Caki2 (cell line): ENCODE data around the gene TRIAP1. TPM values are rescaled to one million over a fixed set of nuclear protein-coding genes. Genes with fewer than 3 reads are reported as not detected.
A peak's percentile ranks its signal among the peaks of the same experiment; 100 is the strongest.
"Not testable (repeated sequence)": the region's sequence is repeated elsewhere in the genome, so short reads cannot be mapped to it uniquely, and the experiment has no call there.

ENCODE experiments used
- DNase-seq: peaks from one replicate; pipeline ENCODE4 v3.0.0-alpha.2; 2015; ENCODE audit warnings: low read depth
- in situ Hi-C: cut with HindIII; loops from 2 replicates; pipeline ENCODE4 v1.10.0; 2016; ENCODE audit warnings: low sequenced_read_pairs, low pct_unique_long_range_greater_than_20kb, mixed read lengths
- total RNA-seq: library from RNA; depleted of rRNA; stranded (reverse); fragments of >200 nt; shearing (Covaris generic); gene quantifications from 2 replicates; pipeline ENCODE4 v1.2.3, GENCODE V29; 2014; ENCODE audit warnings: low replicate concordance

The TRIAP1 gene
- total RNA-seq, 1 experiment from 2014 or later = 75.7 TPM

- in situ Hi-C loops = no loop called here
- DNase-seq = no peak
Observed at GRCh38 chr12:120470150-120470784, 24.1 kb upstream of the TRIAP1 start.

GRCh38 chr12:120469450-120470149 lies 23.4 kb upstream of the TRIAP1 start, which contains the start of gene SRSF9:
TSS of gene SRSF9 (minus strand) at chr12:120469748. CDS start at chr12:120469609, 139 bp downstream.
- peak; percentile 93 for DNase-seq
- in situ Hi-C loops = no loop called here

GRCh38 chr12:120468821-120469449 lies 22.8 kb upstream of the TRIAP1 start:
- in situ Hi-C loops = no loop called here
- no peak for DNase-seq

DNA sequence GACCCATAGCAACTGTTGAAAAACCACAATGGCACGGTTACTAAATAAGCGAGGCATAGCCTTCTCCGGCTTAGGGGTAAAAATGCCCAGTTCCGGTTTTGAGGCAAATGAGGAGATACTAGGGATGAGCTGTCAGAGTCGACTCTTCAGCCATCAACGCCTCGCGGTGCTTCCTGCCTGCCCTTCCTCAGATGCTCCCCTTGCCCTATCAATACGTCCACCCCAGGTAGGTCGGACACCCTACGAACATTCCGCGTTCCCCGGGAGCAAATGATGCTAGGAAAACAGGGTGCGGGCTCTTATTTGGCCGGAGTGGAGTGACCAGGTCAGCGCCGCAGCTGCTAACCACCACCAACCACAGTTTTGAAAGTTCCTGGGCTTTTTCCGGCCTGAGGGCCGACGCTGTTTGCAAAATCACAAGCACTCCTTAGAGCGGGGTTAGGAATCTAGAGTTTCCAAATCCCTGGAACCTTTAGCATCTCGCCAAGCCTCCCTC lies 22.2 kb upstream of the TRIAP1 start:
- DNase-seq = peak; percentile 41
- in situ Hi-C loops = no loop called here

- in situ Hi-C loops = no loop called here
Observed at GRCh38 chr12:120467439-120467838, 21.3 kb upstream of the TRIAP1 start.

DNA sequence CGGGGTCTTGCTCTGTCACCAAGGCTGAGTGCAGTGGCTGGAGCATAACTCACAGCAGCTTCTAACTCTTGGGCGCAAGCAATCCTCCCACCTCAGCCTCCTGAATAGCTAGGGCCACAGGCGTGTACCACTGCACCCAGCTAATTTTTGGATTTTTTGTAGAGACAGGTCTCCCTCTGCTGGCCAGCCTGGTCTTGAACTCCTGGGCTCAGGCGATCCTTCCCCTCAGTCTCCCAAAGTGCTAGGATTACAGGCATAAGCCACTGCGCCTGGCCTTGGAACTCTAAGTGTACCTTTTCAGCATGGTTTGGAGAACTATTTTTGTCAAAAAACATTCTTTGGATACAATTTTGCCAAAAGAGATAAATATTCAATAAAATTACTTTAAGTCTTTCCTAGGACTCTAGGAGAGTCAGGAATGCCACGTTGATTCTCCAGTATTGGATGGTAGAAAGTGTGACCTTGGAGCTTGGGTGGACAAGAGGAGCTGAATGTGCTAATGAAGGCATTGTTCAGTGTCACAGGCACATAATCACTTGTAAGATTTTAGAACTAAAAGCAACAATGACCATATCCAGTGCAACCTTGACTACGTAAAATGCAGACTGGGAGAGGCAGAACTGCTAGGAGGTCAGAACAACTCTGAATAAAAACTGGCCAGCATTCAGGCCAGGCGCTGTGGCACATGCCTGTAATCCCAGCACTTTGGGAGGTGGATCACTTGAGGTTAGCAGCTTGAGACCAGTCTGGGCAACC lies 20.6 kb upstream of the TRIAP1 start:
- in situ Hi-C loops = no loop called here
- DNase-seq = peak; percentile 31

More at GRCh38 chr12:120467439-120467838, 21.3 kb upstream of the TRIAP1 start:
- DNase-seq = no peak

- no peak for DNase-seq
- in situ Hi-C loops = no loop called here
Observed at GRCh38 chr12:120465756-120466155, 19.6 kb upstream of the TRIAP1 start.

DNA sequence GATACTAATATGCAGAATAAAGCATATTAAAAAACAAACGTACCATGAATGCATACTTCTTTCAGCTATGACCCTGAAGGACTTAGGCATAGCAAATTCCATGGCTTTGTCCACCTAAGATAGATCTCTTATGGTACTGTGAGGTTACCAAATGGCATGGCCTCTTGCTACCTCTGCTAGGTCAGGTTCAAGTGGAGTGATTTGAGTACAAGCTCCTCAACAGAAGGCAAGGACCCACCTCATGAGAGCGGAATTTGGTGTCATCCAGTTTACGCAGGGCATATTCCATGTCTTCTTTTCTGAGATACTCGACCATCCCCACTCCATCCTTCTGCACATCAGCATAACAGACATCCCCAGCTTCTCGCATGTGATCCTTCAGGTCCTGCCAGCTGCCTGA lies 17.5 kb upstream of the TRIAP1 start:
- in situ Hi-C loops = no loop called here
- no peak for DNase-seq

GRCh38 chr12:120462099-120462640 lies 16.0 kb upstream of the TRIAP1 start:
- in situ Hi-C loops = no loop called here
- no peak for DNase-seq

DNA sequence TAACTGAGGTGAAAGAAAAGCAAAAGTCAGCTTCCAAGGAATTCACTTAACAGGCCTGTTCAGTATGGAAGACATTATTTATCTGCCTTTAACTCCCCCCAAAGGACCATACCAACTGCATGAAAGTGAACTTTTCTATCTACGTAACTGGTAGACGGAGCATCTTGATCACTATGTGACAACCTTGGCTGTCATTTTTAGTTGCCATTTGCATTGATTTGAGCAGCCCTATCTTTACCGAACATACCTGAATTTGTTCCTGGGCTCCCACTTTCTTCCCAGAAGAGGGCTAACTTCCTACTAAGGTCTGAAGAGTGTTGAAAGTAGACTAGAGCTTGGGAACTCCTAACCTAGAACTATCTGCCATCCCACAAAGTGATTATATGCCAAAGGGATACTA lies 14.0 kb upstream of the TRIAP1 start:
- no peak for DNase-seq
- in situ Hi-C loops = no loop called here

DNA sequence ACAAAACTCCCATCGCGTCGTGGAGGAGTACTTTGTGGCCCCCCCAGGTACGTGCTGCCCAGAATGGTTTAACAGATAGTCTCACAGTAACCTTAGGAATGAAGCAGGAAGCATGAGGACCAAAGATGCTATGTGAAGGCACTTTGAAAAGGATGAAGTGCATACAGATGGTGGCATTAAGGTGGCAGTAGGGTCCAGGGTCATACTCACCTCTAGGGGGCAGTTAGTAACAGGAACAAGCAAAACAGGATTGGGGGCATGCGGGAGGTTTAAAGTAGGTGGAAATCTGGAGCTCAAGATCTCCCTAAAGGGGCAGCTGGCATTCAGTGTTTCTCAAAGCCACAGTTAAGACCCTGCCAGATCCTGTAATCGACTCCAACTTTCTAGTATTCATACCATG lies 10.9 kb upstream of the TRIAP1 start:
- in situ Hi-C loops = no loop called here

DNA sequence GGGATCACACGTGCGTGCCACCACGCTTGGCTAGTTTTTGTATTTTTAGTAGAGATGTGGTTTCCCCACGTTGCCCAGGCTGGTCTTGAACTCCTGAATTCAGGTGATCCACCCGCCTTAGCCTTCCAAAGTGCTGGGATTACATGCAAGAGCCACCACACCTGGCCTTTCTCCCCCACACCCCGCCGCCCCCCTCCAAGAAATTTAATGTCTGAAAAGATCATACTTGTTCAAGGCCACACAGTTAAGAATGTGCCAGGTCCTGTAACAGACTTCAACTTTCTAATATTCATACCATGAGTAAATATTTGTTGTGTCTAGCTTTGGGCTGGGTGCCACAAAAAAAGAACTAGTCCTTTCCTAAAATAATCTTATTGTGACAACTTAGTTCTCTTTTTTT lies 9.1 kb upstream of the TRIAP1 start:
- DNase-seq = no peak
- in situ Hi-C loops = no loop called here

More for the DNA sequence above, 10.9 kb upstream of the TRIAP1 start:
- no peak for DNase-seq

- DNase-seq = no peak
- in situ Hi-C loops = no loop called here
Observed at GRCh38 chr12:120453977-120454376, 7.8 kb upstream of the TRIAP1 start.

DNA sequence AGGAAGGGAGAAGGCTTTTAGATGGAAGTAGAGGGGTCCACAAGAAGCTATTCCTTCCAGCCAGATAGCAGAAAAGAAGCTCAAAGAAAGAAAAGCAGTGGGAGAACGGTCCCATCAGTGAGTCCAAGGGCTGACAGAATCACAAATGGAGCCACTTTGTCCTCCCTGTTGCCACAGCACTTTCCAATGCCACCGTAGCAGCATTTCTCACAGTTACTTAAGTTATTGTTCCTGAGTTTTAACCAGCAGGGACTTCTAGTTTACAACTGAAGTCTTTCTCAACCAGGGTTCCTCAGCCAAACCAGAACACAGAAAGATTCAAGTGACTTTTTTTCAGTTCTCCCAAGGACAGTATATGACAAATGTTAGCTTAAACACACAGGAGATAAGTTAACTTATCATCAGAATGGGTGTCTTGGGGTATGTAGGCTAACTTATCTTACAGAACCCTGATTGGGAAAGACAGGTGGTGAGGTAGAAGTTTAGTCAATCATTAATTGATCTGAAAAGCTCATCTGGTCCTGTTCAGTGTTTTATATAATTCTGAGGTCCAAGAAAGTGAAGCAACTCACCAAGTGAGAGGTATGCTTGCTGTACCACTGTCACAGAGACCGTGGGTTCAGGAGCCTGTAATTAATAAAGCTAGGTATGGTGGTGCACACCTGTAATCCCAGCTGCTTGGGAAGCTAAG lies 7.0 kb upstream of the TRIAP1 start:
- in situ Hi-C loops = no loop called here

GRCh38 chr12:120452524-120452923 lies 6.3 kb upstream of the TRIAP1 start:
- in situ Hi-C loops, DNase-seq: not testable (repeated sequence)

More for the DNA sequence above, 7.0 kb upstream of the TRIAP1 start:
- no peak for DNase-seq

DNA sequence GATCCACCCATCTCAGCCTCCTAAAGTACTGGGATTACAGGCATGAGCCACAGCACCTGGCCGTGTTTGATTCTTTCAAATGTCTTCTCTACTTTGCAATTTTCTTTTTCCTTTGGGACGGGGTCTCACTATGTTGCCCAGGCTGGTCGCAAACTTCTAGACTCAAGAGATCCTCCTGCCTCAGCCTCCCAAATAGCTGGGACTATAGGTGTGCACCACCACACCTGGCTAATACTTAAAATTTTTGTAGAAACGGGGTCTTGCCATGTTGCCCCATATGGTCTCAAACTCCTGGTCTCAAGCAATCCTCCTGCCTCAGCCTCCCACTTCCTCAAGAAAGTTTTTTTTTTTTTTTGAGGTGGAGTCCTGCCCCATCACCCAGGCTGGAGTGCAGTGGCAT lies 1.8 kb upstream of the TRIAP1 start:
- DNase-seq = no peak
- in situ Hi-C loops = no loop called here

DNA sequence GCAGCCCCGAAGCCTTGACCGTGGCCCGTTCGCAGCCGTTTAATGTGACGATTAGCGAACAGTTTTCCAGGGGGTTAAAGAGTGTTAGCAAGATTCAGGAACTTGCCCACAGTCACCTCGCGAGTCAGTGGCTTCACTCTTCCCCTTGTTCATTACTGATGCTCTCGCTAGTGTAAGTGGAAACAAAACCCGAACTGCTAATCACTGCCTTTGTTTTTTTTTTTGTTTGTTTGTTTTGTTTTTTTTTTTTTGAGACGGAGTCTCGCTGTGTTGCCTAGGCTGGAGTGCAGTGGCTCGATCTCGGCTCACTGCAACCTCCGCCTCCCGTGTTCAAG lies 627 bp upstream of the TRIAP1 start:
- DNase-seq, in situ Hi-C loops: not testable (repeated sequence)

DNA sequence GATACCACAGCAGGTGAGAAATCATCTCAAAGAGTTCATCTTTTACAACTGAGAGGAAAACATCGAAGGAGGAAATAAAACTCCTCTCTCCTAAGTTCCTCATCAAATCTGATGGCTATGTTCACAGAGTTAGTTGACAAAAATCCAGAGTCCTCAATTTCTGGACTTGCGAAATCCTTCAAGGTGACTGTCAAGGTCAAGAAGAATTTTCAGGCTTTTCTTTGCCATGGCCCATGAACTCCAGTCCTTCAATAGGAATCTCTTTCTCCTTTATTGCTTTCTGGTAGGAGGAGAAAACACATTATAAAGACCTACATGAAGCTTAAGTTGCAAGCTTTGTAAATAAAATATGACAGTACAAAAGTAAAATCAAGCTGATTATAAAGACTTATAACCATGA lies 1.5 kb downstream of the TRIAP1 start:
- DNase-seq = no peak
- in situ Hi-C loops = no loop called here
